ENCODE data around the gene ZACN.

DNA sequence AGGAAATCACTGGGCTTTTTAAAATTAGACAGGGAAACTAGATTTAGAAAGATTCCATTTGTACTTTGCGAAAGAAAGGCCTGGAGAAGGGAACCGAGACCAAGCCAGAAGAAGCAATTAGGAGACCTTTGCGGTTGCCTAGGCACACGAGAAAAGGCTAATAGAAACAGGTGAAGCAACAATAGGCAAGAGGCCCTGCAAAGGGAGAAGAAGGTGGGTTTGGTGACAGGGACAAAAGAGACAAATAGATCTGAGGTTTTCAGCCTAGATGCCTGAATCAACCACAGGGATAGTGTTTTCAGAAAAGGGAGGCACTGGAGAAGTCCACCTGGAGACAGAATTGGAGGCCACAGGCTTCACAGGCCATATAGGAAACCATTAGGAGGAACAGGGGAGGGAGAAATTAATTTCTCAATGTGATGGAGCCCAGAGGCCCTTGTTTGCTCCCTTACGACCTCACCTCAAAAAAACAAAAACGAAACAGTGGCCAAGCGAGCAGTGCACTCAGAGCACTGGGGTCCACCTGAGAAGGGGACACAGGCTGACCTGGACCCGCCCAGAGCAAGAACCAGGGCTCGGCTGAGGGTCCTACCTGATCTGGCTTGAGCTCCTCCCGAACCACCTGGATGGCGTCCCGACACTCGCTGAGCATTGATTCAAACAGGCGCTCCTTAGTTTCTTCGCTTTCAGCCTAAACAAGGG is 29.0 kb upstream of the ZACN start:
- TF ChIP-seq SMC3 (conservative IDR thresholded peaks at IDR 0.05; ENCODE audit: poor library complexity) (no peak), CTCF (IDR thresholded peaks at IDR 0.05; ENCODE audit: poor library complexity, severe bottlenecking) (no peak), MXI1 (conservative IDR thresholded peaks at IDR 0.05; ENCODE audit: poor library complexity, severe bottlenecking) (no peak), TAF1 (IDR thresholded peaks at IDR 0.05; ENCODE audit: low read depth) (no peak), RAD21 (conservative IDR thresholded peaks at IDR 0.05) (no peak), REST (IDR thresholded peaks at IDR 0.05; ENCODE audit: borderline replicate concordance) (no peak)

Measured in neural cell (in vitro differentiated cells).